HL-60 (cell line): ENCODE data around the gene MSRB3.

Source experiments
- DNase-seq, 2 experiments: peaks; one replicate each; pipeline ENCODE4 v3.0.0-alpha.2; 2010 to 2020; ENCODE audit warnings: low read depth in 1 of 2, low spot score in 1 of 2
- H3K27ac ChIP-seq: fragments of 250-450 bp; sonication (Bioruptor Pico); replicated peaks from 2 replicates; pipeline ENCODE4 v1.5.1; 2020; ENCODE audit warnings: mild to moderate bottlenecking, moderate library complexity
- H3K27me3 ChIP-seq: fragments of 250-450 bp; sonication (Bioruptor Pico); 2 replicates; pipeline ENCODE4 v1.5.1; 2021; ENCODE audit warnings: mild to moderate bottlenecking, moderate library complexity; ENCODE audit not compliant: insufficient read depth, poor library complexity, severe bottlenecking
- H3K4me3 ChIP-seq: replicated peaks from 2 replicates; pipeline ENCODE4 v1.5.1; 2011; ENCODE audit warnings: mild to moderate bottlenecking, control low read depth, low read length; ENCODE audit not compliant: insufficient read depth
- CTCF ChIP-seq: IDR thresholded peaks from one replicate; pipeline ENCODE4 v1.5.1; 2011; ENCODE audit warnings: low read length, control low read depth, inconsistent platforms; ENCODE audit not compliant: insufficient read depth
- GABPA ChIP-seq: IDR thresholded peaks from 2 replicates; pipeline ENCODE4 v1.6.1; 2012; ENCODE audit warnings: low read depth
- POLR2AphosphoS5 ChIP-seq: IDR thresholded peaks from 2 replicates; pipeline ENCODE4 v1.6.1; 2012; ENCODE audit warnings: low read depth
- REST ChIP-seq: IDR thresholded peaks from 2 replicates; pipeline ENCODE4 v1.6.1; 2012; ENCODE audit warnings: low read depth; ENCODE audit not compliant: insufficient replicate concordance
- SPI1 ChIP-seq: IDR thresholded peaks from 2 replicates; pipeline ENCODE4 v1.6.1; 2012; ENCODE audit warnings: low read depth, mild to moderate bottlenecking, borderline replicate concordance

Gene MSRB3

GRCh38 chr12:65387396-65387795 lies 108.9 kb downstream of the MSRB3 start:
- no peak for TF ChIP-seq GABPA
- no peak for TF ChIP-seq POLR2AphosphoS5
- TF ChIP-seq REST: no peak
- H3K27ac ChIP-seq: no peak overlapping the region
- no peaks in the 10 kb centered on the region for H3K27me3 ChIP-seq
- DNase-seq: no peak
- H3K4me3 ChIP-seq: no peak overlapping the region

GRCh38 chr12:65389436-65389835 lies 111.0 kb downstream of the MSRB3 start:
- no peak for TF ChIP-seq CTCF
- TF ChIP-seq POLR2AphosphoS5: no peak
- TF ChIP-seq GABPA: no peak
- no peak for TF ChIP-seq REST
- no peak for TF ChIP-seq SPI1

GRCh38 chr12:65391711-65392110 lies 113.2 kb downstream of the MSRB3 start:
- no peak for TF ChIP-seq REST
- TF ChIP-seq GABPA: no peak
- TF ChIP-seq POLR2AphosphoS5: no peak
- no peak for TF ChIP-seq SPI1
- TF ChIP-seq CTCF: no peak

More at GRCh38 chr12:65389436-65389835, 111.0 kb downstream of the MSRB3 start:
- H3K4me3 ChIP-seq: no peak overlapping the region
- H3K27me3 ChIP-seq: no peaks in the 10 kb centered on the region
- no peak for DNase-seq
- no peak overlapping the region for H3K27ac ChIP-seq

GRCh38 chr12:65392491-65392890 lies 114.0 kb downstream of the MSRB3 start:
- H3K27ac ChIP-seq: no peak overlapping the region
- no peak overlapping the region for H3K4me3 ChIP-seq
- DNase-seq: no peak
- no peak for TF ChIP-seq REST
- no peak for TF ChIP-seq GABPA
- TF ChIP-seq SPI1: no peak
- no peak for TF ChIP-seq CTCF
- TF ChIP-seq POLR2AphosphoS5: no peak
- no peaks in the 10 kb centered on the region for H3K27me3 ChIP-seq

More at GRCh38 chr12:65391711-65392110, 113.2 kb downstream of the MSRB3 start:
- no peak overlapping the region for H3K4me3 ChIP-seq
- no peak overlapping the region for H3K27ac ChIP-seq
- no peaks in the 10 kb centered on the region for H3K27me3 ChIP-seq
- DNase-seq: no peak
